Type B pancreatic cell (in vitro differentiated cells): ENCODE results near the gene RIN3. TPM values are rescaled to one million over a fixed set of nuclear protein-coding genes. Genes with fewer than 3 reads are reported as not detected.

Source experiments
- DNase-seq: peaks from one replicate; pipeline ENCODE4 v3.0.0; 2021; ENCODE audit warnings: mixed read lengths; ENCODE audit not compliant: unreplicated experiment; ENCODE audit errors: extremely low spot score
- H3K27ac Mint-ChIP-seq: 2 replicates; pipeline ENCODE4 v1.8.0; 2021; ENCODE audit warnings: mild to moderate bottlenecking, mixed read lengths
- H3K27me3 Mint-ChIP-seq: 2 replicates; pipeline ENCODE4 v1.8.0; 2021; ENCODE audit warnings: mixed read lengths
- H3K36me3 Mint-ChIP-seq: 2 replicates; pipeline ENCODE4 v1.8.0; 2021; ENCODE audit warnings: mixed read lengths
- H3K4me1 Mint-ChIP-seq: one replicate; pipeline ENCODE4 v1.8.0; 2021; ENCODE audit warnings: mixed read lengths; ENCODE audit not compliant: unreplicated experiment
- H3K4me3 Mint-ChIP-seq: 2 replicates; pipeline ENCODE4 v1.8.0; 2021; ENCODE audit warnings: mild to moderate bottlenecking, mixed read lengths
- H3K9me3 Mint-ChIP-seq: 2 replicates; pipeline ENCODE4 v1.8.0; 2021; ENCODE audit warnings: mixed read lengths
- total RNA-seq: library from RNA; stranded (reverse); gene quantifications from 2 replicates; pipeline ENCODE4 v1.2.1, GENCODE V29; 2021; ENCODE audit warnings: low replicate concordance
- TF ChIP-seq, protein P1 (sequence below): fragments of 200-600 bp; sonication (generic); conservative IDR thresholded peaks from 2 replicates; pipeline ENCODE4 v1.5.0; 2021; ENCODE audit warnings: antibody characterized with exemption, mild to moderate bottlenecking

The RIN3 gene
- total RNA-seq, 1 donor from 2014 or later: 12.9 TPM

DNA sequence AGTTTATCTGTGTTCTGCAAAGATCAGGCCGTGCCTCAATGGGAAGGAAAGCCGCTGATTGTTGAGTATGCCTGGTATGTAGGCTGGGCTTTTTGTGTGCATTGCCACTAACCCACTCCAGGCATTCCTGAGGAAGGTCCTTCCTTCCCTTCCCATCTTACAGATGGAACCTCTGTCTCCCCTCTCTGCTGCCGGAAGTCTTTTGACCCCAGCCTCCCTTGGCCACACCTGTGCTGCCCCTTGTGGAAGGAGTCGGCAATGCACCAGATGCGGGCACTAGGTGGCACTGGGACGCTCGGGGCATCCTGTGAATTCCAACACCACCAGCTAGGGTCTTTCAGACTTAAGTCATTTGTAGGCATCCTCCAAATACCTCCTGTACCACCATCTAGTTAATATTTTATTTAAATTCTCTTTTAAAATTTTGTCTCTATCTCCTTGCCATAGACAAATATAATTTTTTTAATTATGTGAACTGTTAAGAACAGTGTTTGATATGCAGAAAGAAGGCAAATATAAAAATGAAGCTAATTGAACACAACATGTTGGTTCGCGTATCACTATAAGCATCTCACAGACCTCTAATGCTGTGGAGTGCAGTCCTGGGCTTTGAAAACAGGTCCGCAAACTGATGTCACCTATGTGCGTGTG lies 99.6 kb downstream of the RIN3 start:
- Mint-ChIP-seq H3K27me3 (no peaks in the 10 kb centered on the region), H3K4me1 (no peaks in the 10 kb centered on the region), H3K9me3 (peaks cover 3% of the 10 kb centered on the region), H3K36me3 (peaks cover 5% of the 10 kb centered on the region), H3K27ac (no peak overlapping the region), H3K4me3 (no peak overlapping the region)
- TF ChIP-seq, protein P1, sequence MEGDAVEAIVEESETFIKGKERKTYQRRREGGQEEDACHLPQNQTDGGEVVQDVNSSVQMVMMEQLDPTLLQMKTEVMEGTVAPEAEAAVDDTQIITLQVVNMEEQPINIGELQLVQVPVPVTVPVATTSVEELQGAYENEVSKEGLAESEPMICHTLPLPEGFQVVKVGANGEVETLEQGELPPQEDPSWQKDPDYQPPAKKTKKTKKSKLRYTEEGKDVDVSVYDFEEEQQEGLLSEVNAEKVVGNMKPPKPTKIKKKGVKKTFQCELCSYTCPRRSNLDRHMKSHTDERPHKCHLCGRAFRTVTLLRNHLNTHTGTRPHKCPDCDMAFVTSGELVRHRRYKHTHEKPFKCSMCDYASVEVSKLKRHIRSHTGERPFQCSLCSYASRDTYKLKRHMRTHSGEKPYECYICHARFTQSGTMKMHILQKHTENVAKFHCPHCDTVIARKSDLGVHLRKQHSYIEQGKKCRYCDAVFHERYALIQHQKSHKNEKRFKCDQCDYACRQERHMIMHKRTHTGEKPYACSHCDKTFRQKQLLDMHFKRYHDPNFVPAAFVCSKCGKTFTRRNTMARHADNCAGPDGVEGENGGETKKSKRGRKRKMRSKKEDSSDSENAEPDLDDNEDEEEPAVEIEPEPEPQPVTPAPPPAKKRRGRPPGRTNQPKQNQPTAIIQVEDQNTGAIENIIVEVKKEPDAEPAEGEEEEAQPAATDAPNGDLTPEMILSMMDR: peak; percentile 74
- no peak for DNase-seq

DNA sequence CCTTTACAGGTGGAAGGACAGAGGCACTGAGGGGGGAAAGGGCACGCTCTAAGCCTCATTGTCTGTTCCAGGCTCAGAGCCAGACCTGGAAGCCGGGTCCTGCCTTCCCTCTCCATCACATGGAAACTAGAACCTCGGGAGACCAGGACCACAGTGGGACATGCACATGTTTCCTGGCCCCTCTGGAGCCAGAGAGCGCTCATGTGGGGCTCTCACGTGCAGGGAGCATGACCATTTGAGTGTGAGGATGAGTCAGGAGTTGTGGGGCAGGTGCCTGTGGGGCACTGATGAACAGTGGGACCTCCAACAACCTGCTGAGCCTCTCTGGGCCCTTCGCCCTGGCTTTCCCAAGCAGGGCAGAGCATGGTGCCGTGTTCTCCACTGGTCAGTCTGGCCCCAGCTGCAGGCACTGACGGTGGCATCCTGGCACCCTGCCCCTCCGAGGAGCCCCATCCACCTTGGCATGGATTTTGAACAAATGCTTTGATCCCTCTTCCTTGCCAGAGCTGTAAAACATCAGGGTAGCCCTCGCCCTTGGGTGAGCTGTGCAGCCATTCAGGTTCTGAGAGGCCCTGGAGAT lies 100.2 kb downstream of the RIN3 start:
- H3K27ac Mint-ChIP-seq: no peak overlapping the region
- TF ChIP-seq, protein P1: no peak
- no peak overlapping the region for H3K4me3 Mint-ChIP-seq
- H3K27me3 Mint-ChIP-seq: no peaks in the 10 kb centered on the region
- no peak for DNase-seq
- peaks cover 5% of the 10 kb centered on the region for H3K36me3 Mint-ChIP-seq
- H3K4me1 Mint-ChIP-seq: no peaks in the 10 kb centered on the region
- peaks cover 3% of the 10 kb centered on the region for H3K9me3 Mint-ChIP-seq

DNA sequence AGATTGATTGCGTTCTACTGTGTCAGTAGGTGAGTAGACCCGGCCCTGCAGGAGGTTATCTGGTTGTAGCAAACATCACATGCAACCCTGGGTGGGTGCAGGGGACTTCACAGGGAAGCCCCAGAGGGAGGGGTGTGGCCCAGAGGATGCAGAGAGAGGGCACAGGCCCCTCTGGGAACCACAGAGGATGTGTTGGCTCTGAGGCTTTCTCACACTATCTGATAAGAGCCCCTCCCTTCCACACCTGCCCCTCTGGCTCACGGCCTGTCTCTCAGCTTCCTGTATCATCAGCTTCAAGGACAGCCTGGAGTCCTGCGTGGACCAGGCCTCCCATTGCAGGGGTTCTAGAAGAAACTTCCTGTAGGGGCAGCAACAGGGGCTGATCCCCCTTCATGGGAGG lies 101.9 kb downstream of the RIN3 start:
- H3K4me1 Mint-ChIP-seq: no peaks in the 10 kb centered on the region
- no peak overlapping the region for H3K4me3 Mint-ChIP-seq
- TF ChIP-seq, protein P1: no peak
- DNase-seq: no peak
- no peaks in the 10 kb centered on the region for H3K27me3 Mint-ChIP-seq
- H3K27ac Mint-ChIP-seq: no peak overlapping the region
- H3K9me3 Mint-ChIP-seq: peaks cover 3% of the 10 kb centered on the region
- H3K36me3 Mint-ChIP-seq: peaks cover 5% of the 10 kb centered on the region

DNA sequence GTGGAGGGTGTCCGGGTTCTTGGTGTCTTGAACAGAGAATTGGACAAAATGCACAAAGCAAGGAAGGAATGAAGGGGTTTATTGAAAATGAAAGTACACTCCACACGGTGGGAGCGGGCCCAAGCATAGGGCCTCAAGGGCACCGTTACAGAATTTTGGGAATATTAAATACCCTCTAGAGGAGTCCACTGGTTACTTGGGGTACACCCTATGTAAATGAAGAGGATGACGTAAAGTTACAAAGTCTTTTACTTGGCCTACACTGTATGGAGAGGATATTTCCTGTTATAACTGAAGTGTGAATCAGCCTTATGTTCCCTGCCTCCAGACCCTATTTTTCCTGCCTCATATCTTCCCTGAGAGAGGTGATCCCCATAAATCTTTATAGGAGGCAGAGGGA lies 102.6 kb downstream of the RIN3 start:
- no peaks in the 10 kb centered on the region for H3K4me1 Mint-ChIP-seq
- H3K27ac Mint-ChIP-seq: no peak overlapping the region
- H3K36me3 Mint-ChIP-seq: peaks cover 5% of the 10 kb centered on the region
- H3K27me3 Mint-ChIP-seq: no peaks in the 10 kb centered on the region
- no peak for DNase-seq
- no peak overlapping the region for H3K4me3 Mint-ChIP-seq
- TF ChIP-seq, protein P1: no peak
- peaks cover 3% of the 10 kb centered on the region for H3K9me3 Mint-ChIP-seq

DNA sequence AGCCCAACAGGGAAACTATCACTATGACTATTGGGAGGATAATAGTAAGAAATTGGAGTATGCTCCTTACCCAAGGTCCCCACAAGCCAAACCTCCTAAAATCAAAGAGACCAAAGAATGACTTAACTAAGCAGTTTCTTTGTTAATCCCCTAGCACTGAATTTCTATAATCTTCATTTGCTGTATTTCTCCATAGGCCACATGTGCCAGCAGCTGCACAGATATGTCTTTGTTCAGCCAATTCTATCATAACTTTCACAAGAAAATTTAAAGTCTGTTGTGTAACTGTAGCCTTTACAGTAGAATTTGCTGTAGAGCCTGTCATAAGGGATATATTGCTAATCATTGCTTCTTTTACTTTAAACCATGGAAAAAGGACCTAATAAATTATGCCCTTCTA lies 104.0 kb downstream of the RIN3 start:
- Mint-ChIP-seq H3K9me3 (peaks cover 7% of the 10 kb centered on the region), H3K4me1 (no peaks in the 10 kb centered on the region), H3K36me3 (no peaks in the 10 kb centered on the region), H3K27me3 (no peaks in the 10 kb centered on the region), H3K4me3 (no peak overlapping the region), H3K27ac (no peak overlapping the region)
- DNase-seq: no peak
- TF ChIP-seq, protein P1: no peak
